ENCODE measurements around the gene SLC39A1.

DNA sequence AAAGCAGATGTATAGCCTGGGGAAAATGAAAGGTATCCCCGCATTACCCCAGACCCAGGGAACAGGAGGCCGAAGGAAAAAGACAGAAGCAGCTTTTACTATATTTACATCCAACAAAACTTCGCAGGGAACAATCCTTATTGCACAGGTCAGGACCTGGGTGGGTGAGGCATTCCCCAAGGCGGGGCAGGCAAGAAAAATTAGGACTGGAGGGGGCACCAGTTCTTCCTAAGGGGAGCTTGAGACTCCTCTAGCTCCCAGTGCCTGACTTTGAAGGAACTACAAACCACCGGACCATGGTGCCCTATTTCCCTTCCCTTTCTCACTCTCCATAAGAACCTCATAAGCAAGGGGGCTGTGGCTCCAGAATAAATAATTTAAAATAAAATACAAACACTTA lies 33.9 kb downstream of the SLC39A1 start:
- TF ChIP-seq, protein P1, sequence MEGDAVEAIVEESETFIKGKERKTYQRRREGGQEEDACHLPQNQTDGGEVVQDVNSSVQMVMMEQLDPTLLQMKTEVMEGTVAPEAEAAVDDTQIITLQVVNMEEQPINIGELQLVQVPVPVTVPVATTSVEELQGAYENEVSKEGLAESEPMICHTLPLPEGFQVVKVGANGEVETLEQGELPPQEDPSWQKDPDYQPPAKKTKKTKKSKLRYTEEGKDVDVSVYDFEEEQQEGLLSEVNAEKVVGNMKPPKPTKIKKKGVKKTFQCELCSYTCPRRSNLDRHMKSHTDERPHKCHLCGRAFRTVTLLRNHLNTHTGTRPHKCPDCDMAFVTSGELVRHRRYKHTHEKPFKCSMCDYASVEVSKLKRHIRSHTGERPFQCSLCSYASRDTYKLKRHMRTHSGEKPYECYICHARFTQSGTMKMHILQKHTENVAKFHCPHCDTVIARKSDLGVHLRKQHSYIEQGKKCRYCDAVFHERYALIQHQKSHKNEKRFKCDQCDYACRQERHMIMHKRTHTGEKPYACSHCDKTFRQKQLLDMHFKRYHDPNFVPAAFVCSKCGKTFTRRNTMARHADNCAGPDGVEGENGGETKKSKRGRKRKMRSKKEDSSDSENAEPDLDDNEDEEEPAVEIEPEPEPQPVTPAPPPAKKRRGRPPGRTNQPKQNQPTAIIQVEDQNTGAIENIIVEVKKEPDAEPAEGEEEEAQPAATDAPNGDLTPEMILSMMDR (IDR thresholded peaks at IDR 0.05): no peak
- TF ChIP-seq POLR2A (IDR thresholded peaks at IDR 0.05): no peak
